Suprapubic skin (tissue), 4 donors: ENCODE results near the gene ZNF280C.

Experiments used
- CTCF ChIP-seq, 2 donors: fragments of 200-600 bp in 1 of 2; fragments of 450-650 bp in 1 of 2; sonication (generic) in 1 of 2; IDR thresholded peaks; one replicate each; pipeline ENCODE4 v1.5.1; 2016 to 2019; ENCODE audit warnings: antibody characterized with exemption in 2 of 2, mild to moderate bottlenecking in 1 of 2, moderate library complexity in 1 of 2
- POLR2A ChIP-seq, 2 donors: fragments of 450-650 bp; IDR thresholded peaks; one replicate each; pipeline ENCODE4 v1.6.1; 2017; ENCODE audit warnings: antibody characterized with exemption in 2 of 2, mild to moderate bottlenecking in 2 of 2, moderate library complexity in 2 of 2
- POLR2AphosphoS5 ChIP-seq, 3 donors: sonication (generic); formaldehyde crosslinking; IDR thresholded peaks; one replicate each; pipeline ENCODE4 v1.6.1; 2017; ENCODE audit warnings: antibody characterized with exemption in 3 of 3

DNA sequence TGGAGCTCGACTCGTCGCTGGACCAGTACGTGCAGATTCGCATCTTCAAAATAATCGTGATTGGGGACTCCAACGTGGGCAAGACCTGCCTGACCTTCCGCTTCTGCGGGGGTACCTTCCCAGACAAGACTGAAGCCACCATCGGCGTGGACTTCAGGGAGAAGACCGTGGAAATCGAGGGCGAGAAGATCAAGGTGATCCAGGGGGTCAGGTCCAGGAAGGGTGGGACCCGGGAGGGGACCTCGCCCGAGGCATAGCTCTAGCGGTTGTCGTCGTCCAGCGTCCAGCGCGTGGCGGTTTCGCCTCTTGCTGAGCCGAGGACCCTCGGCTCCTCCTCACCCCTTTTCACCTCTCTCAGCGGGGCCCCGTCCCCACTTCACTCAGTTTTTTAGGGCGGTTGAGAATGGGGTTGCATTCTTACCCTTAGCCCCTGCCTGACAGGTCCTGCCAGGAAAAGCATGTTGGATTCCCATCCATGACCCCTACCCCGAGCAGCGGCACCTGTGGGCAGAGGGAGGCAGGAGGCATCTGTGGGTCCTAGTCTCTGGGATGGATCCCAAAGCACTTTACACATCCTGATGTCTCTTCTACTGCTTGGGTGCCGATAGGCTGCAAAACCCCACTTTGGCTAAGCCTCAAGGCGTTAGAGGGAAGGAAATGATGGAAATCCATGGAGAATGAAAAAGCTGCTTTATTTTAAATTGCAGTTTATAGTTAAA is 96.4 kb downstream of the ZNF280C start:
- TF ChIP-seq POLR2A (IDR thresholded peaks at IDR 0.05) (no peak), CTCF (IDR thresholded peaks at IDR 0.05) (no peak), POLR2AphosphoS5 (IDR thresholded peaks at IDR 0.05) (no peak)
